SIG-M5 treated with dmso at 0.1 percent for 504 hours (cell line): Measurements from ENCODE around the gene MED16.

ENCODE experiments used
- DNase-seq: peaks from one replicate; lab custom pipeline; 2025; ENCODE audit not compliant: unreplicated experiment; lab: John Stamatoyannopoulos, UW

The MED16 gene

DNA sequence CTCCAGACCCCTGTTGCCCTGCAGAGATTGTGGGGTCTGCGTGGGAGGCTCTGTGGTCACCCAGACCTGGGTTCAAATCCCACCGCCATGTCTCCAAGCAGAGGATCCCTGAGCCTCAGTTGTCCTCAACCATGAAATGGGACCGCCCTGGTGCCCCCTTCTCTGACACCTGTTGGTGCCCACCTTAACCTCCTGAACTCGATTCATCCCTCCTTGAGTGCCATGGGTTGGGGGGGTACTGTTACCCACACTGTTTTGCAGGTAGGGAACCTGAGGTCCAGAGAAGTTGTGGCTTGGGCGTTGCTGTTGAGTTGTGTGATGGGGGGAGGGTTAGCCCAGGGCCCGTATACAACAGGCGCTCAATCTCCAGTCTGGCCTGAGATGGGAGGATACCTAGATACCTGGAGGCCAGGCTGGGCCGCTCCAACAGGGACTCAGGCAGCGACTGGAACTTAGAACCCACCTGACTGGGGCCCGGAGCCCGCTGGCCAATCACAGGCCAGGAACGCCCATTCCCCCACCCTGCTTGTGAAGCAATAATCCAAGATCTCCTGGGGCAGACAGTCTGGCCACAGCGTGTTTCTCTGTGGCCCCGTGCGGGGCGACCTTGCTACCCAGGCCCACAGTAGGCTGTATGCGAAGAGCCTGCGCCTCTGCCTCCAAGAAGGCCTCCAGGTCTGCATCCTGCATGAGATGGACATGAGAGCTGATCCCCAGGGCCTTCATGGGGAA, 35.6 kb upstream of the MED16 start:
- no peak for DNase-seq

DNA sequence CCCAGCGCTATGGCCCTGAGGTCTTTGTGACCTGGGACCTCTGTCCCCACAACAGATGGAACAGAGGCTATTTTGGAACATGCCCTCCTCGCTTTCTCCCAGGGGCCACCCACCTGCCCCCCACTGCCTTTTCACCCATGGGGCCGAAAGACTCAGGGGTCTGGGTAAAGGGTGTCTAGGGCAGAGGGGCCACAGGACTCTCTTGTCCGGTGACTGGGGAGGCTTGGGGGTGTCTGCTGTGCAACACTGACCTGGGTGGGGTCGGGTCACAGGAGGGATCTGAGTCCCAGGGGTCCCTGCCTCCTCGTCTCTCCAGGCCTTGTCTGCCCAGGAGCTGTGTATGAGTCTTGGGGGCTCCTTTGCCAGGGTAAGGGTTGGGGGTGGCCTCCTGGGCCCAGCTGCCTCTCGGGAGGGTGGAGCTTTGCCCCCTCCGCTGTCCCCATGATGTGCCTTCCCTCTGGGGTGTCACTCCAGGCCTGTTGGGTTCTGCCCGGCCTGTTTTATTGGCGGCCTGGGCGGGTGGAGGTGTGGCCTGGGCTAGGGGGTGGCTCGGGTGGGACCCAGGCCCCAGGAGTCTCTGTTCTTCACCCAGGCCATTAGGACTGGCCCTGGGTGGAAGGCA, 34.9 kb upstream of the MED16 start:
- no peak for DNase-seq

DNA sequence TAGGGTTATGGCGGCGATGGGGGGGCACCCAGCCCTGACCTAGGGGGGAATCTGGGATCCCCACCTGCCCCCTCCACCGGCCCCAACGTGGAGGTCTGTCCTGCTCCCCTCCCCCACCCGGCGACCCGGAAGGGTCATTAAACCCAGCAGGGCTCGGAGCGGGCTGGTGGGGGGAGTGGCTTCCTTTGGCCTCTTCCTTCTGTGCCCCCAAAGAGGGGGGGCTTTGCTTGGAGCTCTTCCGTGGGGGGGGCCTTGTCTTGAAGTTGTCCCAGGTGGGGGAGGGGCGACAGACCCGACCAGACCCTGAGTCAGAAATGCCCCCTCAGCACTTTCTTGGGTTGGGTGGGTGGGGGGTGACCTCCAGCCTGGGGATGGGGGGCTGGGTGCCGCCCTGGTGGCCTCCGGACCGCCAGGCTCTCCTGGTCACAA, 34.4 kb upstream of the MED16 start:
- DNase-seq, result no peak

DNA sequence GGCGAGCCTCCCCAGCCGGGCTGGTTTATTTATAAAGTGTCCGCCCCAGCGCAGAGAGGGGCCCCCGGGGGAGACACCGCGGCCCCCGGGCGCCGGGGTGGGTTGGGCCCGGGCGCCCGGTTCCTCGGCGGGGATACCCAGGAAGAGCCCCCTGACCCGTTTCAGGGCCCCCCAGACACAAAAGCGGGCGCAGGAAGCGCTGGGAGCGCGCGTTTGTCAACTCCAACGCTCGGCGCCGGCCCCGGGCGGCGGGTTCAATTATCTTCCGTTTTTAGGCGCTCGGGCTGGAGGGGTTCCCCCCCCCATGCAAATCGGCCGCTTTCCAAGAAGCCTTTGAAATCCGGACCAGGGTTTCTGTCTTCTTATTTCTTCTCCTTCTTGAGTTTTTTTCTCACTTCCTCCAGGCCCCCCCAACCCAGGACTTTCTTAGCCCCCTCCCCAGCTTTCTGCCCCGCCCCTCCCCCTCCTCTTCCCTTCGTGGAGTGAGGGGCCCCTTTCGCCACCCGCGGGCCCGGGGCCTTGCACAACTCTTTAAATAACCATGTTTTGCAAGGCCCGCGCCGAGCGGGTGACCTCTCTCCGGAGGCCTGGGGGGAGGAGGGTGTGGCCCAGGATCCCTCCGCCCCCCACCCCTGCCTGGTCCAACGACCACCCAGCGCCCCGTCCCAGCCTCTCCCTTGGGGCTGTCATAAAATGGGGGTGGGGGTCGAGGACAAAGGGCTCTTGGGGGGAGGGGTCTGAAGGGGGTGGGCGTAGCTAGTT, 33.8 kb upstream of the MED16 start:
- DNase-seq, result peak; percentile 83

DNA sequence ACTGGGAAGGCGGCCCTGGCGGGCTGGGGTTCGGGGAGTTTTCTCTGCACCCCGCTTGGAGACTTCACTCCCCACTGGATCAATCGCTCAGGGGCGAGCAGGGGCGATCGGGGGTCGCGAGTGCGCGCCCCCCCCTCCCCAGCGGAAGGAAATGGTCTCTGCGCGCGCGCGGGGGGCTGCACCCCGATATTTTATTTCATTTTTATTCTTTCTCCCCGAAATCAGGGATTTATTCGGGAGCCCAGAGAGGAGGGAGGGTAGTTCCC, 33.3 kb upstream of the MED16 start:
- no peak for DNase-seq

DNA sequence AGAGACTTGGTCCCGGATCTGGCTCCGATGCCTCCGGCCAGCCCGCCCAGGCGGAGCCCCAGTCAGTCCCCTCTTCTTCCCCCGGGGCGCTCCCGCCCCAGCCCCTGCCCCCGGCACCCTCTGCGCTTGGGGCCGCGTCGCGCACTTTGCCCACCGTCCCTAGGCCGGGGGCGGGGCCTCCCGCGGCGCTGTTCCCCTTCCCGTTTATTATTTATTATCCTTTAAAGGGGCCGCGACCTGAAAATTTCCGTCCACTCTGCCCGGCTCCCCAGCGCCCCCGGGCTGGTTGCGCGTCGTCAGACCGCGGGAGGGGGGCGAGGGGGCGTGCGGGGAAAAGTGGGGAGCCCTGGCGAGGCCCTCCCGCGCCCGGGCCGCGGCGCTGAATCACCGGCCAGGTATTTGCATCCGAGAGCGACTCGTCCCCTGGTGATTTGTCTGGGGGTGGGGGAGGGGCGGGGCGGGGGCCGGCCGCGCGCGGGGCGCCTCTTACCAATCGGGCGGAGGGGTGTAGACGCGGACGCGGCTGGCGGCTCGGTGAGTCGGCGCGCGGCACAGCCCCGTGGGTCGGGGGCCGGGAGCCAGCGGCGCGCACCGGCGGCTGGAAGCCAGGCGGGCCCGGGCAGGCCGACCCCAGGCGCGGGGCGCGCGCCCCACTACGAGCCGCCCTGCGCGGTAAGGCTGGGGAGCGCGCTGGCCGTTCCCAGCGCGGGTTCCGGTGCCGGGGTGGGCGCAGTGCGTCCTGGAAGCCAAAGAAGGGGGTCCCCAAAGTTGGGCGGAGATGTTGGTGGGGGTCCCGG, 32.7 kb upstream of the MED16 start, which contains the start of gene ARID3A:
Gene ARID3A (plus strand): TSS at position 510 of the 797 bp plus-strand sequence. CDS start 3,494 bp downstream, outside the sequence.
- DNase-seq, result peak; percentile 92

DNA sequence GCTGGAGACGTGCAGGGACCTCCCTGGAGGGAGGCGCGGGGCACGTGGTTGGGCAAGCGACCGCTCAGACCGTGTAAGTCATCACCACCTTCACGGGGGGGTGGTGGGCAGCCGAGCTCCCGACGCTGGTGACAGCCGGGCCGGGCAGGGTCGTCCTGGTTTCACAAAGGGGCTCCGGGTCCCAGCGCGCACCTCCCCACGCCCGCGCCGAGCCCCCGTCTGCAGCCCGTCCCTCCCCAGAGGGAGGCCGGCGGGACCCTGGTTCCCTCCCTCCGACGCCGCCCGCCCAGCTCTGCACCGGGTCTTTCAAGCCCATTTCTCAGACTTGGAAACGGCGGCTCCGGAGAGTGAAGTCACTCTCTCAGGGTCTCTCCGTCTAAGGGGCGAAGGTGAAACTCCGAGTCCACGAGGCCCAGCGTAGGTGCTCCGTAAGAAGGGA, 32.1 kb upstream of the MED16 start:
- peak; percentile 92 for DNase-seq

DNA sequence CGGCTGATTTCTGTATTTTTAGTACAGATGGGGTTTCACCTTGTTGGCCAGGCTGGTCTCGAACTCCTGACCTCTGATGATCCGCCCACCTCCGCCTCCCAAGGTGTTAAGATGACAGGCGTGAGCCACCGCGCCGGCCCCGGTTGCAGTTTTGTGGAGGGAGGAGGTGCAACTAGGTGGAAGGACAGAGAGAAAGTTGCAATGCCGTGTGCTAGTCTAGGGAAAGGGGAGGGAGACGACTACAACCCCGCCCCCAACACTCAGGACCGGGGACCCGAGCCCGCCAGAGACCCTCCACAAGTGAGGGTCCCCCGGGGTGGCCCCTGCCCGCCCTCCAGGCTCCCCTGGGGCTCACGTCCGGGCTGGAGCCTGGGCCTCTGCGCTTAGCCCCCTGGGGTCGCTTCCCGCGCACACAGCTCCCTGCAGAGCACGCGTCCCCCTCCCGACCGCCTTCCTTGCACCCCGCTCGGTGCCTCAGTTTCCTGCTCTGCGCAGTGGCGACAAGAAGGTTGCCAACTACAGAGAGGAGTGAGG, 31.6 kb upstream of the MED16 start:
- DNase-seq, result no peak

DNA sequence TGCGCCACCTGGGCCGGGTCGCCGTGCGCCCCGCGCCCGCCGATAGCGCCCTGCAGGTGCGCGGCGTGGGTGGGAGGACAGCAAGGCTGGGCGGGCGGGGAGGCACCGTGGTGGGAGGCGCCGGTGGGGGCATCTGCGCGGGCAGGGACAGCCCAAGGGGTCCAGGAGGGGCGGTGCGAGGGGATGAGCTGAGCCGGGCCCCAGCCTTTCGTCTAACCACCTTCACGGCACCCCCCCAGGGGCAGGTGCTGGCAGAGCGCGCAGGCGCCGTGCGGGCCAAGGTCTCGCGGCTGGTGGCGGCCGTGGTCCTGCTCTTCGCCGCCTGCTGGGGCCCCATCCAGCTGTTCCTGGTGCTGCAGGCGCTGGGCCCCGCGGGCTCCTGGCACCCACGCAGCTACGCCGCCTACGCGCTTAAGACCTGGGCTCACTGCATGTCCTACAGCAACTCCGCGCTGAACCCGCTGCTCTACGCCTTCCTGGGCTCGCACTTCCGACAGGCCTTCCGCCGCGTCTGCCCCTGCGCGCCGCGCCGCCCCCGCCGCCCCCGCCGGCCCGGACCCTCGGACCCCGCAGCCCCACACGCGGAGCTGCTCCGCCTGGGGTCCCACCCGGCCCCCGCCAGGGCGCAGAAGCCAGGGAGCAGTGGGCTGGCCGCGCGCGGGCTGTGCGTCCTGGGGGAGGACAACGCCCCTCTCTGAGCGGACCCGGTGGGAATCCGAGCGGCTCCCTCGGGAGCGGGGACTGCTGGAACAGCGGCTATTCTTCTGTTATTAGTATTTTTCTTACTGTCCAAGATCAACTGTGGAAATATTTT, 27.3 kb upstream of the MED16 start:
- DNase-seq, result peak; percentile 54

DNA sequence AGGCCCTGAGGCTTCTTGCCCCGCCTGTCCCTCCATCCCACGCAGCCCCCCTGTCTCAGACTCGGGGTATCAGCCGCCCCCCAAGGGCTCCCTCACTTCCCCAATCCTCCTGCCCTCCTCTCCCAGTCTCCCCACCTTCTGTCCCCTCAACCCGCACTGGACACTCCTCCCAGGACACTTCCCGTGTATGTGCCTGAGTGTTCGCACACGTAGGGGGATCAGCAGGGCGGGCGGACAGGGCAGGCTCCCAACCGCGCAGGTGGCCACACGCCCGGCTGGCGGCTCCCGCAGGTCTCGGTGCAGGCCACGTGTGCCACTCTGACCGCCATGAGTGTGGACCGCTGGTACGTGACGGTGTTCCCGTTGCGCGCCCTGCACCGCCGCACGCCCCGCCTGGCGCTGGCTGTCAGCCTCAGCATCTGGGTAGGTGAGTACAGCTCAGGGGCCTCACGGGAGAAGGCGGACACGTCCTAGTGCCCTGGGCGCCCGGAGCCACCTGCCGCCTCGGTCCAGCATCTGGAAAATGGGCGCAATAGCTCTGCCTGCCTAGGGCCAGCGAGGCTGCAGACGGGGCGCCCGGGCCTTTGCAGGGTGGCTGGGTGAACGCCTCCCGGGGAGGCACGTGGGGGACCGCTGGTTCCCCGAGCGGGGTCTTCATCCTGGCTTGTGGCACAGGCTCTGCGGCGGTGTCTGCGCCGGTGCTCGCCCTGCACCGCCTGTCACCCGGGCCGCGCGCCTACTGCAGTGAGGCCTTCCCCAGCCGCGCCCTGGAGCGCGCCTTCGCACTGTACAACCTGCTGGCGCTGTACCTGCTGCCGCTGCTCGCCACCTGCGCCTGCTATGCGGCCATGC, 26.4 kb upstream of the MED16 start:
- DNase-seq, result no peak

DNA sequence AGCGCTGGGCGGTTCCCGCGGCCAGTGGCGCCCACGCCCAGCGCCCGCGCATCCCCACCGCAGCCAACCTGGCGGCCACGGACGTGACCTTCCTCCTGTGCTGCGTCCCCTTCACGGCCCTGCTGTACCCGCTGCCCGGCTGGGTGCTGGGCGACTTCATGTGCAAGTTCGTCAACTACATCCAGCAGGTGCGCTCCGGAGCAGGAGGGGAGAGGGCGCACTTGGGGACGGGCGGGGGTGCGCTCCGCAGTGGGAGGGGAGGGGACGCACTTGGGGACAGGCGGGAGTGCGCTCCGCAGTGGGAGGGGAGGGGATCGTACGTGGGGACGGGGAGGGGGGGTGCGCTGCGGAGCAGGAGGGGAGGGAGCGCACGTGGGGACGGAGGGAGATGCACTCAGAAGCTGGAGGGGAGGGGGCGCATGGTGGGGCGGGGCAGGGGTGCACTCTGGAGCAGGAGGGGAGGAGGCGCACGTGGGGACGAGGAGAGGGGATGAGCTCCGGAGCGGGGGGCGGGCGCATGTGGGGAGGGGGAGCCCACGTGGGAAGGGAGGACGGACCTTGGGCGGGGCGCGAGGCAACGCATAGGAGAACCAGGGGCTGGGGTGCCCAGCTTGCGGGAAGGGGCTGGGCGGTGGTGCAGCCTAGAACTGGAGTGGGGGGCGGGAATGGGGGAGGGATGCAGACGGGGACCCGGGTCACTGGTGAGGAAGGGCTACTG, 25.7 kb upstream of the MED16 start:
- no peak for DNase-seq

DNA sequence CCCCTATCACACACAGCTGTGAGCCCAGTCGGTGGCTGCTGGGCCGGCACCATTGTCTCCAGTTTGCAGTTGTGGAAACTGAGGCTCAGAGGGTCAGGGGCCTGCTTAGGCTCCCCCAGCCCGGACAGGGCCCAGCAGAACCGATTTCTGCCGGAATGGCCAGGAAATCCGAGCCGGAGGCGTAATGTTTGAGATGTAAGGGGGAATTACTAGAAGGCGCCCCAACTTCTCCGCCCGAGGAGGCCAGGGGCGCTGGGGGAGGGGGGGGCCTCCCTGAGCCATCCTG, 25.1 kb upstream of the MED16 start:
- no peak for DNase-seq

DNA sequence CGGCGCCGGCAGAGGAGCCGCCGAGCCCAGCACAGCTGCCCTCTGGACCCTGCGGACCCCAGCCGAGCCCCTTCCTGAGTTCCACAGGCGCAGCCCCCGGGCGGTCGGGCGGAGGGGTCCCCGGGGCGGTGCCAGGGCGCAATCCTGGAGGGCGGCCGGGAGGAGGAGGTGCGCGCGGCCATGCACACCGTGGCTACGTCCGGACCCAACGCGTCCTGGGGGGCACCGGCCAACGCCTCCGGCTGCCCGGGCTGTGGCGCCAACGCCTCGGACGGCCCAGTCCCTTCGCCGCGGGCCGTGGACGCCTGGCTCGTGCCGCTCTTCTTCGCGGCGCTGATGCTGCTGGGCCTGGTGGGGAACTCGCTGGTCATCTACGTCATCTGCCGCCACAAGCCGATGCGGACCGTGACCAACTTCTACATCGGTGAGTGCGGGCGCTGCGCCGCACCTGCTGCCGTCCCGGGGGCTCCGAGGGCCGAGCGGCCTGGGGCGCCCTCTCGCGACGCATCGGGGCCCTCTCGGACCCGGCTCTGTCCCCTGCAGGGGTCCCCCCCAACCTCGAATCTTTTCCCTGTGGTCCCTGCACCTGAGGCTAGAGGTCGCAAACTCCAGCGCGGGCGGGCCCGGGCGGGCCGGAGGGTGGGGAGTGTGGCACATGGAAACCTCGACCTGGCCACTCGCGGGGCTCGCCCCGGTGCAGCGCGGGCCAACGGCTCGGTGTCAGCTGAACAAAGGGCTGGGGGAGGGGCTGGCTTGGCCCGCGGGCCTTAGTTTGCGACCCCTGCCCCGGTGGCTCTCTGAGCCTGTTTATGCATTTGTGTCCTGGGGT, 24.6 kb upstream of the MED16 start, which contains the start of gene KISS1R:
Gene KISS1R (plus strand): TSS at position 11 of the 829 bp plus-strand sequence. CDS start 170 bp downstream, at position 181.
- DNase-seq, result no peak

DNA sequence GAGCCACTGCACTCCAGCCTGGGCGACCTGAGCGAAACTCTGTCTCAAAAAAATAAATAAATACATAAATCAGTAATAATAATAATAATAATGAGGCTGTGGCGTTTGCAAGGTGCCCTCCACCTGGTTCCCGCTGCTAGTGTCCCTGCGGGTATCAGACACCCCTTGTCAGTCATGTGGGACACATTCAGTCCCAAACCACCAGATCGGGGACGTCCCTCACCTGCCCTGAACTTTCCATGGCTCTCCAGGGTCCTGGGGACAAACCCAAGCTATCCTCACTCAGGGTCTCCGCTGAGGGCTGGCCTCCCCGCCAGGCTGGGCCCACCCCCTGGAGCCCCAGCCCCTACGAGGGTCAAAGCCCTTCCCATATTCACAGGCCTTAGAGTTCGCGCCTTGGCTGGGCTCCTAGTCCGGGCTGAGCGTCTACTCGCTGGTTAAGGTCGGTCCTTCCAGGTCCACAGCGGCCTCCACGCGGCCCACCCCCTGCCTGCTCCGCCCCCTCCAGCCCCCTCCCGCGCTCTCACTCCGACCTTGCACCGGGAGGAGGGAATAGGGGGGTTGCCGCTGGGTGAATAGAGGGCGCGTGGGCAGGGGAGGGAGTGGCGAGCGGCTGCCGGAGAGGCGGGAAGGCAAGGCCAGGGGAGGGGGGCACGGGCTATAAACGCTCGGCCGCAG, 23.8 kb upstream of the MED16 start:
- DNase-seq, result no peak

DNA sequence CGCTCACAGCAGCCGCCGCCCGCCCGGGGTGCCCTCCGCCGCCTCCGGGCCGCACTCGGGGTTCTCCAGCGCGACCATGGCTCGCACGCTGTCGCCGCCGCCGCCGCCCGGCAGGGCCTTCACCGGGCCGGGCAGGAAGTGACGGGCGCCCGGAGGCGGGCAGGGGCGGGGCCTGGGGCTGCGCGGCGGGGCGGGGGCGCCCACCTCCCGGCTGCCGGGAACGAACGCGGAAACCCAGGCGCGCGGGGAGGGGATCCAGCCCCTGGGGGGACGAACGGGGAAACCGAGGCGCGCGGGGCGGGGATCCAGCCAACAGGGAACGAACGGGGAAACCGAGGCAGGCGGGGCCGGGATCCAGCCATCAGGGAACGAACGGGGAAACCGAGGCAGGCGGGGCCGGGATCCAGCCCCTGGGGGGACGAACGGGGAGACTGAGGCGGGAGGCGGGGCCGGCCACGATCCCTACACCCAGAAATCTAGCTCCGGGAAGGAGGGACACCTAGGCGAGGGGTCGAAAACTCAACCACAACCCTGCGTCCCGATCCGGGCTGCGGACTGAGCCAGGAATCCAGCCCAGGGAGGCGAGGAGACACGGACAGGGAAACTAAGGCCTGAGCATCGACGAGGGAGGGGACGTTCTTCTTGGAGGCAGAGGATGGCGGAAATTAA, 20.2 kb upstream of the MED16 start, which contains the start of gene R3HDM4:
Gene R3HDM4 (minus strand): TSS at position 140 of the 669 bp plus-strand sequence. CDS start 62 bp downstream, at position 78.
- DNase-seq, result peak; percentile 52

DNA sequence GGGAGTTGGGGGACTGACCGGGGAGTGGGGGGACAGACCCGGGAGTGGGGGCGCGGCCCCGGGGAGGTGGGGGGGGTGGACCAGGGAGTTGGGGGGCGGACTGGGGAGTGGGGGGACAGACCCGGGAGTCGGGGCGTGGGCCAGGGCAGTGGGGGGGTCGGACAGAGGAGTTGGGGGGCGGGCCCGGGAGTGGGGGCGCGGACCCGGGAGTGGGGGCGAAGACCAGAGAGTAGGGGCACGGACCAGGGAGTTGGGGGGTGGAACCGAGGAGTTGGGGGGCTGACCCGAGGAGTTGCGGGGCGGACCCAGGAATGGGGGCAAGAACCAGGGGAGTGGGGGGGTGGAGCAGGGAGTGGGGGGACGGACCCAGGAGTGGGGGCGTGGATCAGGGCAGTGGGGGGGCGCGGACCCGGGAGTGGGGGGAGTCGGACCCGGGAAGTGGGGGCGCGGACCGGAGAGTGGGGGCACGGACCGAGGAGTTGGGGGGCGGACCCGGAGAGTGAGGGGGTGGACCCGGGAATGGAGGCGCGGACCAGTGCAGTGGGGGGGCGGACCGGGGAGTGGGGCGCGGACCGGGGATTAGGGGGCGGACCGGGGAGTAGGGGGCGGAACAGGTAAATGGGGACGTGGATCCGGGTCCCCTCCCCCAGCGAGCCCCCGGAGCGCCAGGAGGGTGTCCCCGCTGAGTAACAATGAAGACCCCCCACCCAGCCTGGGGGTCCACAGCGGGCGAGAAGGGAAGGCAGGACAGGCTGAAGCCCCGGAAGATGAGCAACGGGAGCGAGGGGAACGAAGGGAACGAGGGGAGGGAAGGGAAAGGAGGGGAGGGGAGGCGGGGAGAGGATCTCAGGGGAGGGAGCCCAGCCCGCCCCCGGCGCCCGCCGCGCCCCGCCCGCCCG, 19.4 kb upstream of the MED16 start:
- peak; percentile 44 for DNase-seq
